HCT116 (cell line): ENCODE measurements around the gene ANKS1A. TPM values are rescaled to one million over a fixed set of nuclear protein-coding genes. Genes with fewer than 3 reads are reported as not detected.

Source experiments
- ATAC-seq: fragments of 200-7000 bp; cut with Tn5 transposase; 2 replicates; pipeline ENCODE4 v1.9.1; 2020; ENCODE audit warnings: mild to moderate bottlenecking, moderate library complexity
- BruUV-seq: library from RNA; stranded (reverse); fragments of 400-500 nt; replicated peaks from 2 replicates; lab custom pipeline; 2021; lab: Mats Ljungman, UMichigan
- CTCF ChIA-PET: fragments of 300-600 bp; sonication (Branson Sonifier 250); formaldehyde crosslinking; loops from one replicate; lab custom pipeline; 2021; ENCODE audit warnings: antibody characterized with exemption; lab: Charles Lee
- POLR2A ChIA-PET: fragments of 300-600, 350-600 bp; sonication (Branson Sonifier 250); formaldehyde crosslinking; loops from one replicate; lab custom pipeline; 2021; ENCODE audit warnings: antibody characterized with exemption; lab: Charles Lee
- RAD21 ChIA-PET, 2 experiments: fragments of 300-600 bp; sonication (Branson Sonifier 250); formaldehyde crosslinking; loops; one replicate each; lab custom pipeline; 2023; ENCODE audit warnings: low total read pairs in 2 of 2; ENCODE audit not compliant: uncharacterized antibody in 2 of 2, unreplicated experiment in 2 of 2, low non-redundant PET in 1 of 2; lab: Charles Lee
- DNase-seq: peaks from one replicate; pipeline ENCODE4 v3.0.0-alpha.2; 2010; ENCODE audit warnings: low read depth, low spot score
- H2AFZ ChIP-seq: fragments of 200-600 bp; shearing (Covaris generic), sonication (generic); 2 replicates; pipeline ENCODE4 v1.6.1; 2017; ENCODE audit warnings: low read depth, mixed run types, mixed read lengths, antibody characterized with exemption, low read length; ENCODE audit not compliant: poor library complexity, severe bottlenecking
- H3K27ac ChIP-seq: 2 replicates; pipeline ENCODE4 v1.5.1; 2012; ENCODE audit warnings: low read depth, low read length
- H3K27me3 ChIP-seq: fragments of 200-600 bp; sonication (generic); 2 replicates; pipeline ENCODE4 v1.6.1; 2016; ENCODE audit warnings: mixed run types, low read length, mixed read lengths; ENCODE audit not compliant: insufficient read depth
- H3K36me3 ChIP-seq, 2 experiments: fragments of 200-500 bp in 1 of 2; fragments of 200-600 bp in 1 of 2; sonication (Bioruptor generic) in 1 of 2; sonication (generic) in 1 of 2; 2 replicates each; pipeline versions ENCODE4 v1.5.1 to v1.6.1; 2014 to 2016; ENCODE audit warnings: low read length in 2 of 2, inconsistent platforms in 1 of 2, mixed read lengths in 1 of 2, mixed run types in 1 of 2; ENCODE audit not compliant: insufficient read depth in 2 of 2, control insufficient read depth in 1 of 2
- H3K4me1 ChIP-seq, 2 experiments: fragments of 200-600 bp in 1 of 2; sonication (generic) in 1 of 2; 2 replicates each; pipeline versions ENCODE4 v1.5.1 to v1.6.1; 2012 to 2017; ENCODE audit warnings: low read length in 2 of 2, inconsistent platforms in 1 of 2, mild to moderate bottlenecking in 1 of 2, mixed read lengths in 1 of 2, mixed run types in 1 of 2, moderate library complexity in 1 of 2; ENCODE audit not compliant: insufficient read depth in 2 of 2, control insufficient read depth in 1 of 2
- H3K4me2 ChIP-seq: fragments of 200-600 bp; sonication (generic); 2 replicates; pipeline ENCODE4 v1.6.1; 2017; ENCODE audit warnings: mixed run types, low read length, mixed read lengths
- H3K4me3 ChIP-seq, 2 experiments: fragments of 200-600 bp in 1 of 2; sonication (generic) in 1 of 2; replicated peaks in 1 of 2; 2 replicates each; pipeline ENCODE4 v1.5.1; 2011 to 2016; ENCODE audit warnings: low read length in 2 of 2, control low read depth in 1 of 2, low read depth in 1 of 2, mild to moderate bottlenecking in 1 of 2, mixed read lengths in 1 of 2, mixed run types in 1 of 2
- H3K79me2 ChIP-seq: fragments of 200-600 bp; sonication (generic); 2 replicates; pipeline ENCODE4 v1.6.1; 2017; ENCODE audit warnings: mild to moderate bottlenecking, mixed run types, low read length, moderate library complexity, mixed read lengths; ENCODE audit not compliant: insufficient read depth
- H3K9ac ChIP-seq: fragments of 200-600 bp; sonication (generic); 2 replicates; pipeline ENCODE4 v1.6.1; 2016; ENCODE audit warnings: low read length, mixed read lengths
- H3K9me2 ChIP-seq: fragments of 200-600 bp; sonication (generic), shearing (Covaris generic); 2 replicates; pipeline ENCODE4 v1.6.1; 2017; ENCODE audit warnings: mixed run types, mild to moderate bottlenecking, moderate library complexity; ENCODE audit not compliant: insufficient read depth
- H3K9me3 ChIP-seq, 2 experiments: fragments of 200-500 bp in 1 of 2; fragments of 200-600 bp in 1 of 2; sonication (Bioruptor generic) in 1 of 2; sonication (generic) in 1 of 2; 2 replicates each; pipeline ENCODE4 v1.6.1; 2014 to 2017; ENCODE audit warnings: low read length in 2 of 2, mixed read lengths in 2 of 2, inconsistent platforms in 1 of 2, low read depth in 1 of 2, mild to moderate bottlenecking in 1 of 2, mixed run types in 1 of 2, moderate library complexity in 1 of 2; ENCODE audit not compliant: control insufficient read depth in 1 of 2, insufficient read depth in 1 of 2
- H4K20me1 ChIP-seq: fragments of 200-600 bp; sonication (generic), shearing (Covaris generic); 2 replicates; pipeline ENCODE4 v1.6.1; 2017; ENCODE audit warnings: mixed run types, mild to moderate bottlenecking, moderate library complexity; ENCODE audit not compliant: insufficient read depth
- CBX3 ChIP-seq: IDR thresholded peaks from 2 replicates; pipeline ENCODE4 v1.6.1; 2012; ENCODE audit warnings: low read depth
- CEBPB ChIP-seq: IDR thresholded peaks from 2 replicates; pipeline ENCODE4 v1.6.1; 2012; ENCODE audit warnings: low read depth
- CTCF ChIP-seq, 3 experiments: fragments of 200-600 bp in 1 of 3; sonication (generic) in 1 of 3; IDR thresholded peaks in 2 of 3; conservative IDR thresholded peaks in 1 of 3; 2 replicates each; pipeline ENCODE4 v1.5.1; 2012 to 2017; ENCODE audit warnings: low read depth in 2 of 3, low read length in 2 of 3, antibody characterized with exemption in 1 of 3, borderline replicate concordance in 1 of 3, control low read depth in 1 of 3, mild to moderate bottlenecking in 1 of 3, mixed read lengths in 1 of 3, mixed run types in 1 of 3, moderate library complexity in 1 of 3; ENCODE audit not compliant: insufficient read depth in 1 of 3
- ELF1 ChIP-seq: IDR thresholded peaks from 2 replicates; pipeline ENCODE4 v1.6.1; 2012; ENCODE audit warnings: low read depth, borderline replicate concordance
- EZH2 ChIP-seq: fragments of 200-600 bp; sonication (generic); IDR thresholded peaks from 2 replicates; pipeline ENCODE4 v1.6.1; 2017; ENCODE audit warnings: antibody characterized with exemption, mixed run types
- MAX ChIP-seq: IDR thresholded peaks from 2 replicates; pipeline ENCODE4 v1.6.1; 2012
- POLR2AphosphoS5 ChIP-seq: IDR thresholded peaks from 2 replicates; pipeline ENCODE4 v1.6.1; 2011; ENCODE audit warnings: mild to moderate bottlenecking, low read depth, low read length, moderate library complexity
- RAD21 ChIP-seq: IDR thresholded peaks from 2 replicates; pipeline ENCODE4 v1.6.1; 2012; ENCODE audit warnings: low read depth, mild to moderate bottlenecking
- REST ChIP-seq: IDR thresholded peaks from 2 replicates; pipeline ENCODE4 v1.6.1; 2012; ENCODE audit warnings: low read depth
- SP1 ChIP-seq: IDR thresholded peaks from 2 replicates; pipeline ENCODE4 v1.6.1; 2012; ENCODE audit warnings: low read depth
- SRF ChIP-seq: IDR thresholded peaks from 2 replicates; pipeline ENCODE4 v1.6.1; 2012; ENCODE audit warnings: low read depth
- YY1 ChIP-seq: IDR thresholded peaks from 2 replicates; pipeline ENCODE4 v1.6.1; 2011; ENCODE audit warnings: low read length, low read depth, moderate library complexity, mild to moderate bottlenecking; ENCODE audit not compliant: insufficient replicate concordance; ENCODE audit errors: extremely low read depth
- ZFX ChIP-seq: fragments of 450-650 bp; IDR thresholded peaks from 2 replicates; pipeline ENCODE4 v1.6.1; 2017
- intact Hi-C: fragments of 100-400 bp; cut with micrococcal nuclease; formaldehyde crosslinking; loops from 2 replicates; pipeline ENCODE4 v1.10.0; 2022
- total RNA-seq: library from RNA; stranded (reverse); gene quantifications from one replicate; pipeline ENCODE4 v1.2.1, GENCODE V29; 2021; ENCODE audit not compliant: unreplicated experiment

Gene ANKS1A
- total RNA-seq, 1 experiment from 2014 or later: 20.6 TPM

GRCh38 chr6:35068644-35069043, 179.6 kb downstream of the ANKS1A start:
- BruUV-seq: no TSS peak
- no peaks in the 10 kb centered on the region; a peak in 1 of 4 replicates for H3K36me3 ChIP-seq
- RAD21 ChIA-PET: no interaction called here
- no peak overlapping the region for H2AFZ ChIP-seq
- no peaks in the 10 kb centered on the region for H3K79me2 ChIP-seq
- no peaks in the 10 kb centered on the region for H3K27me3 ChIP-seq
- H3K4me3 ChIP-seq: no peak overlapping the region
- DNase-seq (no peak), ATAC-seq (no peak)
- intact Hi-C loops: no loop called here
- CTCF ChIA-PET: no interaction called here
- no peaks in the 10 kb centered on the region for H3K9me2 ChIP-seq
- TF ChIP-seq SRF (no peak), CBX3 (no peak)
- H3K9me3 ChIP-seq: no peaks in the 10 kb centered on the region
- no peaks in the 10 kb centered on the region for H4K20me1 ChIP-seq
- POLR2A ChIA-PET: no interaction called here
- no peak overlapping the region for H3K9ac ChIP-seq
- H3K4me2 ChIP-seq: no peak overlapping the region
- no peaks in the 10 kb centered on the region for H3K4me1 ChIP-seq
- no peak overlapping the region for H3K27ac ChIP-seq

- CTCF ChIA-PET: no interaction called here
- no peaks in the 10 kb centered on the region for H3K27me3 ChIP-seq
- DNase-seq: no peak
- H2AFZ ChIP-seq: no peak overlapping the region
- H3K4me2 ChIP-seq: no peak overlapping the region
- no peaks in the 10 kb centered on the region for H3K79me2 ChIP-seq
- no TSS peak for BruUV-seq
- H3K9me3 ChIP-seq: no peaks in the 10 kb centered on the region
- POLR2A ChIA-PET: no interaction called here
- TF ChIP-seq CBX3: no peak
- TF ChIP-seq MAX: no peak
- TF ChIP-seq POLR2AphosphoS5: no peak
- TF ChIP-seq SP1: no peak
- TF ChIP-seq REST: no peak
- no peak for TF ChIP-seq CTCF (IDR thresholded peaks at IDR 0.05 in 2 of 3, conservative IDR thresholded peaks at IDR 0.05 in 1 of 3; ENCODE audit: borderline replicate concordance in 1 of 3, insufficient read depth in 1 of 3, low read depth in 2 of 3, low read length in 2 of 3)
- no peak for TF ChIP-seq EZH2
- no peak for TF ChIP-seq ELF1
- no peak for TF ChIP-seq CEBPB
- no peak for TF ChIP-seq RAD21
- no peak for TF ChIP-seq ZFX
- no peak for TF ChIP-seq YY1
- intact Hi-C loops: no loop called here
- H3K4me3 ChIP-seq: no peak overlapping the region
- H3K9ac ChIP-seq: no peak overlapping the region
- H3K27ac ChIP-seq: no peak overlapping the region
- H3K9me2 ChIP-seq: no peaks in the 10 kb centered on the region
- ATAC-seq: no peak
- RAD21 ChIA-PET: no interaction called here
- H3K36me3 ChIP-seq: no peaks in the 10 kb centered on the region; a peak in 1 of 4 replicates
- no peaks in the 10 kb centered on the region for H4K20me1 ChIP-seq
- no peaks in the 10 kb centered on the region for H3K4me1 ChIP-seq
These were observed 180.2 kb downstream of the ANKS1A start for GRCh38 chr6:35069262-35069661.
